Gastrocnemius medialis (tissue), 4 donors: ENCODE data around the gene BIRC2. TPM values are rescaled to one million over a fixed set of nuclear protein-coding genes. Genes with fewer than 3 reads are reported as not detected.

Experiments used
- ATAC-seq, 2 donors: fragments of 150-250 bp; one replicate each; pipeline ENCODE4 v1.9.1; 2016
- DNase-seq, 2 donors: peaks; one replicate each; pipeline ENCODE4 v3.0.0-alpha.2; 2019
- H3K27ac ChIP-seq, 4 donors: fragments of 200-600 bp; sonication (generic); 1 replicate in 1 of 4; 2 replicates in 3 of 4; pipeline ENCODE4 v1.5.1; 2016 to 2018; ENCODE audit warnings: mild to moderate bottlenecking in 2 of 4, moderate library complexity in 1 of 4
- H3K27me3 ChIP-seq, 3 donors: fragments of 200-600 bp; sonication (generic) in 2 of 3; 1 replicate in 1 of 3; 2 replicates in 2 of 3; pipeline versions ENCODE4 v1.5.1 to v1.6.0; 2016 to 2019; ENCODE audit warnings: mild to moderate bottlenecking in 1 of 3, moderate library complexity in 1 of 3
- H3K36me3 ChIP-seq, 2 donors: fragments of 200-600 bp; sonication (generic) in 1 of 2; one replicate each; pipeline ENCODE4 v1.5.1; 2017 to 2018
- H3K4me1 ChIP-seq, 2 donors: fragments of 200-600 bp; sonication (generic) in 1 of 2; one replicate each; pipeline ENCODE4 v1.5.1; 2016 to 2017; ENCODE audit warnings: mild to moderate bottlenecking in 2 of 2
- H3K4me3 ChIP-seq, 4 donors: fragments of 200-600 bp; sonication (generic) in 3 of 4; 1 replicate in 1 of 4; 2 replicates in 3 of 4; pipeline ENCODE4 v1.5.1; 2016 to 2019; ENCODE audit warnings: mild to moderate bottlenecking in 2 of 4
- H3K9me3 ChIP-seq, 3 donors: fragments of 200-600 bp; sonication (generic) in 2 of 3; 1 replicate in 1 of 3; 2 replicates in 2 of 3; pipeline ENCODE4 v1.5.1; 2016 to 2019
- CTCF ChIP-seq, 5 experiments: fragments of 450-650 bp in 3 of 5; fragments of 200-600 bp in 2 of 5; sonication (generic) in 2 of 5; IDR thresholded peaks in 4 of 5; conservative IDR thresholded peaks in 1 of 5; 1 replicate in 4 of 5; 2 replicates in 1 of 5; pipeline ENCODE4 v1.5.1; 2016 to 2019; ENCODE audit warnings: antibody characterized with exemption in 5 of 5, mild to moderate bottlenecking in 3 of 5, moderate library complexity in 3 of 5
- POLR2A ChIP-seq, 2 donors: fragments of 450-650 bp; IDR thresholded peaks; one replicate each; pipeline ENCODE4 v1.6.1; 2017; ENCODE audit warnings: antibody characterized with exemption in 2 of 2, mild to moderate bottlenecking in 2 of 2, moderate library complexity in 2 of 2
- in situ Hi-C, 4 donors: fragments of 200-750 bp; cut with MboI; loops; one replicate each; pipeline versions ENCODE4 v1.15.0 to v1.8.0; 2017; ENCODE audit warnings: low sequenced_read_pairs in 4 of 4
- intact Hi-C: fragments of 100-400 bp; cut with DNase I; formaldehyde crosslinking; loops from one replicate; pipeline ENCODE4 v1.15.1; 2023; ENCODE audit warnings: low total_unique reads
- total RNA-seq, 4 donors: library from RNA; depleted of rRNA; stranded (reverse); fragments of >200 nt; gene quantifications; one replicate each; pipeline versions ENCODE4 v1.1.0 to v1.2.3, GENCODE V29; 2016

The BIRC2 gene
- total RNA-seq, 4 donors from 2014 or later: 30.7 to 60.3 (median 46.6) TPM

GRCh38 chr11:102419181-102419580, 72.2 kb downstream of the BIRC2 start:
- H3K9me3 ChIP-seq: no peaks in the 10 kb centered on the region
- no peak for TF ChIP-seq CTCF (IDR thresholded peaks at IDR 0.05 in 4 of 5, conservative IDR thresholded peaks at IDR 0.05 in 1 of 5)
- peaks cover 8 to 9% of the 10 kb centered on the region in 2 donors for H3K4me1 ChIP-seq
- H3K27me3 ChIP-seq: no peaks in the 10 kb centered on the region
- H3K36me3 ChIP-seq: no peaks in the 10 kb centered on the region
- no peak overlapping the region for H3K4me3 ChIP-seq
- H3K27ac ChIP-seq: no peak overlapping the region
- intact Hi-C loops: no loop called here
- ATAC-seq (no peak), DNase-seq (no peak)
- in situ Hi-C loops: no loop called here

GRCh38 chr11:102420547-102420946, 73.5 kb downstream of the BIRC2 start:
- in situ Hi-C loops (no loop called here), intact Hi-C loops (no loop called here)
- TF ChIP-seq POLR2A (IDR thresholded peaks at IDR 0.05) (no peak), CTCF (IDR thresholded peaks at IDR 0.05 in 4 of 5, conservative IDR thresholded peaks at IDR 0.05 in 1 of 5) (no peak)
- Histone ChIP-seq H3K27me3 (no peaks in the 10 kb centered on the region), H3K4me1 (peaks cover 8 to 9% of the 10 kb centered on the region in 2 donors), H3K36me3 (no peaks in the 10 kb centered on the region), H3K27ac (no peak overlapping the region), H3K4me3 (no peak overlapping the region), H3K9me3 (no peaks in the 10 kb centered on the region)
- ATAC-seq (no peak), DNase-seq (no peak)

GRCh38 chr11:102421261-102421660, 74.2 kb downstream of the BIRC2 start:
- DNase-seq (no peak), ATAC-seq (peak in 1 of 2 donors; percentile 56)
- no peak overlapping the region for H3K4me3 ChIP-seq
- H3K9me3 ChIP-seq: no peaks in the 10 kb centered on the region
- H3K4me1 ChIP-seq: peaks cover 8 to 9% of the 10 kb centered on the region in 2 donors
- TF ChIP-seq POLR2A (IDR thresholded peaks at IDR 0.05) (no peak), CTCF (IDR thresholded peaks at IDR 0.05 in 4 of 5, conservative IDR thresholded peaks at IDR 0.05 in 1 of 5) (no peak)
- no peak overlapping the region for H3K27ac ChIP-seq
- H3K36me3 ChIP-seq: no peaks in the 10 kb centered on the region
- in situ Hi-C loops (no loop called here), intact Hi-C loops (no loop called here)
- H3K27me3 ChIP-seq: no peaks in the 10 kb centered on the region

- Histone ChIP-seq H3K4me1 (peaks cover 8 to 9% of the 10 kb centered on the region in 2 donors), H3K9me3 (no peaks in the 10 kb centered on the region)
- ATAC-seq: no peak
Measured at GRCh38 chr11:102422817-102423712, 76.1 kb downstream of the BIRC2 start.

More at GRCh38 chr11:102422817-102423712, 76.1 kb downstream of the BIRC2 start:
- Histone ChIP-seq H3K27me3 (no peaks in the 10 kb centered on the region), H3K27ac (no peak overlapping the region), H3K36me3 (no peaks in the 10 kb centered on the region), H3K4me3 (no peak overlapping the region)
- no peak for TF ChIP-seq POLR2A (IDR thresholded peaks at IDR 0.05)
- TF ChIP-seq CTCF (IDR thresholded peaks at IDR 0.05 in 4 of 5, conservative IDR thresholded peaks at IDR 0.05 in 1 of 5): no peak
- DNase-seq: no peak
- intact Hi-C loops: loop anchor here (2.0 kb wide), 1 partner anchor 72 kb away; no protein-coding TSS in a partner anchor
- in situ Hi-C loops: no loop called here
